ENCODE measurements around the gene PARD3.
"Not testable (repeated sequence)": the region's sequence is repeated elsewhere in the genome, so short reads cannot be mapped to it uniquely, and the experiment has no call there.

The PARD3 gene

GRCh38 chr10:34291466-34292193 lies 523.5 kb downstream of the PARD3 start:
- no peak for DNase-seq (ENCODE audit: insufficient read length, low spot score)
- peak; percentile 21 for FAIRE-seq

- FAIRE-seq (no peak), DNase-seq (ENCODE audit: insufficient read length, low spot score) (no peak)
Observed at GRCh38 chr10:34290412-34291081, 524.5 kb downstream of the PARD3 start.

- FAIRE-seq: no peak
- no peak for DNase-seq (ENCODE audit: insufficient read length, low spot score)
Observed at GRCh38 chr10:34288634-34289033, 526.5 kb downstream of the PARD3 start.

- FAIRE-seq: no peak
- DNase-seq (ENCODE audit: insufficient read length, low spot score): no peak
Observed at GRCh38 chr10:34286136-34286739, 528.9 kb downstream of the PARD3 start.

GRCh38 chr10:34281661-34282582 lies 533.2 kb downstream of the PARD3 start:
- peak; percentile 60 for FAIRE-seq
- DNase-seq (ENCODE audit: insufficient read length, low spot score): no peak

GRCh38 chr10:34280599-34281374 lies 534.3 kb downstream of the PARD3 start:
- no peak for DNase-seq (ENCODE audit: insufficient read length, low spot score)

GRCh38 chr10:34275626-34276130 lies 539.4 kb downstream of the PARD3 start:
- FAIRE-seq: peak; percentile 62

More at GRCh38 chr10:34280599-34281374, 534.3 kb downstream of the PARD3 start:
- FAIRE-seq: no peak

GRCh38 chr10:34274906-34275305 lies 540.2 kb downstream of the PARD3 start:
- DNase-seq (ENCODE audit: insufficient read length, low spot score): no peak
- FAIRE-seq: no peak

More at GRCh38 chr10:34275626-34276130, 539.4 kb downstream of the PARD3 start:
- no peak for DNase-seq (ENCODE audit: insufficient read length, low spot score)

GRCh38 chr10:34273340-34273739 lies 541.8 kb downstream of the PARD3 start:
- FAIRE-seq: peak; percentile 85

GRCh38 chr10:34272316-34272715 lies 542.8 kb downstream of the PARD3 start:
- DNase-seq (ENCODE audit: insufficient read length, low spot score): no peak
- no peak for FAIRE-seq

More at GRCh38 chr10:34273340-34273739, 541.8 kb downstream of the PARD3 start:
- DNase-seq (ENCODE audit: insufficient read length, low spot score): no peak

- FAIRE-seq; DNase-seq (ENCODE audit: insufficient read length, low spot score): not testable (repeated sequence)
Observed at GRCh38 chr10:34268410-34268809, 546.7 kb downstream of the PARD3 start.

- DNase-seq (ENCODE audit: insufficient read length, low spot score) (no peak), FAIRE-seq (no peak)
Observed at GRCh38 chr10:34262985-34263384, 552.1 kb downstream of the PARD3 start.

- DNase-seq (ENCODE audit: insufficient read length, low spot score): no peak
- no peak for FAIRE-seq
Observed at GRCh38 chr10:34260904-34261303, 554.2 kb downstream of the PARD3 start.

- DNase-seq (ENCODE audit: insufficient read length, low spot score): no peak
- no peak for FAIRE-seq
Observed at GRCh38 chr10:34256216-34256615, 558.9 kb downstream of the PARD3 start.

- FAIRE-seq (no peak), DNase-seq (ENCODE audit: insufficient read length, low spot score) (no peak)
Observed at GRCh38 chr10:34255035-34255434, 560.1 kb downstream of the PARD3 start.

GRCh38 chr10:34254596-34254995 lies 560.5 kb downstream of the PARD3 start:
- DNase-seq (ENCODE audit: insufficient read length, low spot score) (peak; percentile 4), FAIRE-seq (no peak)

GRCh38 chr10:34252111-34252510 lies 563.0 kb downstream of the PARD3 start:
- FAIRE-seq: no peak

GRCh38 chr10:34251177-34251576 lies 563.9 kb downstream of the PARD3 start:
- FAIRE-seq (no peak), DNase-seq (ENCODE audit: insufficient read length, low spot score) (no peak)

More at GRCh38 chr10:34252111-34252510, 563.0 kb downstream of the PARD3 start:
- DNase-seq (ENCODE audit: insufficient read length, low spot score): no peak

GRCh38 chr10:34250722-34251121 lies 564.4 kb downstream of the PARD3 start:
- no peak for DNase-seq (ENCODE audit: insufficient read length, low spot score)
- FAIRE-seq: no peak

GRCh38 chr10:34249634-34250033 lies 565.5 kb downstream of the PARD3 start:
- no peak for FAIRE-seq
- no peak for DNase-seq (ENCODE audit: insufficient read length, low spot score)
